SK-N-SH treated with all-trans-retinoic acid at 6 μM for 48 hours (cell line): ENCODE measurements around the gene RAB11FIP4.

Source experiments
- ESRRG ChIP-seq: fragments of 250-450 bp; sonication (Bioruptor Pico); IDR thresholded peaks from 2 replicates; pipeline ENCODE4 v1.6.1; 2021; ENCODE audit warnings: mild to moderate bottlenecking
- ZC3H10 ChIP-seq: fragments of 250-450 bp; sonication (Bioruptor Pico); IDR thresholded peaks from 2 replicates; pipeline ENCODE4 v1.5.1; 2021; ENCODE audit warnings: mild to moderate bottlenecking, moderate library complexity
- ZFP3 ChIP-seq: fragments of 250-450 bp; sonication (Bioruptor Pico); IDR thresholded peaks from 2 replicates; pipeline ENCODE4 v1.5.0; 2020; ENCODE audit warnings: mild to moderate bottlenecking, moderate library complexity

DNA sequence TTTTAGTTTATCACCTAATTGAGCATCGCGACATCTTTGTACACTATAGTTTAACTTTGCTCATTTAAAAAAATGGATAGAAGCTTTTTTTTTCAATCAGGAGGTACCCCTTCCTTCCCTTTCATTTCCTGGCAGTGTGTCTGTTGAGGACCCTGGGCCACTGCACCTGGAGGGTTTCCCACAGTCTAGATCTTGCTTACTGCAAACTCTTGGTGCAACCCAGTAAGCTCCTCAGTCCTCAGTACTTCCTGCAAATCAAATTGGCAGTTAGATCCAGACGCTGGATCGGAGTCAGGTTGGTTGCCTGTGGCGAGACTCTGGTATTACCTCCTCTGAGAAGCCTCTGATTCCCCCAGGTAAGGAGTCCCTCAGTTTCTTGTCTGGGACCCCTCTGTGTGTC lies 162.0 kb downstream of the RAB11FIP4 start:
- TF ChIP-seq ZC3H10 (CRISPR knock-in tag) (no peak), ESRRG (CRISPR knock-in tag) (no peak), ZFP3 (no peak)
